AG04450 (cell line): ENCODE data around the gene ST8SIA6. TPM values are rescaled to one million over a fixed set of nuclear protein-coding genes. Genes with fewer than 3 reads are reported as not detected.

Source experiments
- CTCF ChIA-PET: fragments of 300-600, 350-600 bp; formaldehyde crosslinking; extraction: SDS; loops from one replicate; lab custom pipeline; 2022; ENCODE audit warnings: antibody characterized with exemption, inconsistent platforms; lab: Charles Lee
- POLR2A ChIA-PET: fragments of 350-600 bp; formaldehyde crosslinking; extraction: SDS; loops from one replicate; lab custom pipeline; 2021; ENCODE audit warnings: antibody characterized with exemption, inconsistent platforms; lab: Yijun Ruan, JAX
- DNase-seq: peaks from one replicate; pipeline ENCODE4 v3.0.0-alpha.2; 2011; ENCODE audit warnings: low read depth, low spot score
- H3K27ac ChIP-seq: one replicate; pipeline ENCODE4 v1.5.1; 2012; ENCODE audit warnings: low read depth, low read length, control low read depth
- H3K27me3 ChIP-seq: one replicate; pipeline ENCODE4 v1.6.0; 2012; ENCODE audit warnings: low read length; ENCODE audit not compliant: control insufficient read depth, insufficient read depth
- H3K4me3 ChIP-seq: 2 replicates; pipeline ENCODE4 v1.5.1; 2011; ENCODE audit warnings: mild to moderate bottlenecking, low read depth, low read length, control low read depth
- H3K9me3 ChIP-seq: 2 replicates; pipeline ENCODE4 v1.5.1; 2012; ENCODE audit warnings: low read length; ENCODE audit not compliant: control insufficient read depth, insufficient read depth
- CTCF ChIP-seq: IDR thresholded peaks from 2 replicates; pipeline ENCODE4 v1.5.1; 2011; ENCODE audit warnings: low read depth, low read length, control low read depth, inconsistent platforms
- polyA plus RNA-seq: library from polyadenylated mRNA; depleted of rRNA; stranded (reverse); fragments of >200 nt; gene quantifications from 2 replicates; pipeline ENCODE4 v1.2.3, GENCODE V29; 2011

The ST8SIA6 gene
- polyA plus RNA-seq, 1 experiment, result not detected

DNA sequence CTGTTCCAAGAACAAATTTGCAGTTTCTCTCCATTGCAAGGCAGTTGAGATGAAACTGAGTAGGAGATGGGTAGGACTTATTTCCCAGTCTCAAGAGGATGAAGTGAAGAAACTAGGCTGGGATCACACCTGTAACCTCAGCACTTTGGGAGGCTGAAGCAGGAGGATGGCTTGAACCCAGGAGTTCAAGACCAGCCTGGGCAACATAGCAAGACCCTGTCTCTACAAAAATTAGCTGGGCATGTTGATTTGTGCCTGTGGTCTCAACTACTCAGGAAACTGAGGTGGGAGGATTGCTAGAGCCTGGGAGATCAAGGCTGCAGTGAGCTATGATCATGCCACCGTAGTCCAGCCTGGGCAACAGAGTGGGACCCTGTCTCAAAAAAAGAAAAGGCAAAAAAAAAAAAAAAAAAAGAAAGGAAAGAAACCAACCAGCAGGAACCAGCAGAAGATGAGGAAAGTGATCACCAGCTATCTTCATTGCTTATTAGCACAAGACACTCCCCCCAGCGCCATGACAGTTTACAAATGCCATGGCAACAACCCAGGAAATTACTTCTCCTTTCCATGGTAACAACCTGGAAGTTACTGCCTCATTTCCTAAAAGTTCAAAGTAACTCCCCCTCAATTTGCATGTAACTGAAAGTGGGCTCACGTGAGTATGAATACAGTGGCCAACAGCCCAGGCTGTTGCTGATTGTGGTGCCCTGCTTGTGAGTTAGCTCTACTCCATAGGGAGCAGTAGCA, 18.3 kb upstream of the ST8SIA6 start:
- Histone ChIP-seq H3K27ac (no peak overlapping the region), H3K4me3 (no peak overlapping the region), H3K9me3 (peaks cover 4% of the 10 kb centered on the region; the same call in 1 of the 2 replicates), H3K27me3 (no peaks in the 10 kb centered on the region)
- no peak for DNase-seq
- TF ChIP-seq CTCF, result no peak
- CTCF ChIA-PET, result interaction anchor here (0.6 kb wide), 3 partner anchors 19 to 467 kb away, joined by 5 to 6 read pairs (median 5); no protein-coding TSS in a partner anchor
- POLR2A ChIA-PET, result no interaction called here

DNA sequence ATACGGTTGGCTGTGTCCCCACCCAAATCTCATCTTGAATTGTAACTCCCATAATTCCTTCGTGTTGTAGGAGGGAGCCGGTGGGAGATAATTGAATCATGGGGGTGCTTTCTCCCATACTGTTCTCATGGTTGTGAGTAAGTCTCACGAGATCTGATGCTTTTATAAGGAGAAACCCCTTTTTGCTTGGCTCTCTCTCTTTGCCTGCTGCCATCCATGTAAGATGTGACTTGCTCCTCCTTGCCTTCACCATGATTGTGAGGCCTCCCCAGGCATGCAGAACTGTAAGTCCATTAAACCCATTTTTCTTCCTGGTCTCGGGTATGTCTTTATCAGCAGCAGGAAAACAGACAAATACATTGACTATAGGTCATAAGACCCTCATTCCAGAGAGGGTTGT, 15.9 kb upstream of the ST8SIA6 start:
- Histone ChIP-seq H3K4me3 (no peak overlapping the region), H3K27me3 (no peaks in the 10 kb centered on the region), H3K27ac (no peak overlapping the region), H3K9me3 (peaks cover 4% of the 10 kb centered on the region; the same call in 1 of the 2 replicates)
- no peak for TF ChIP-seq CTCF
- CTCF ChIA-PET, result no interaction called here
- no peak for DNase-seq
- POLR2A ChIA-PET, result no interaction called here

DNA sequence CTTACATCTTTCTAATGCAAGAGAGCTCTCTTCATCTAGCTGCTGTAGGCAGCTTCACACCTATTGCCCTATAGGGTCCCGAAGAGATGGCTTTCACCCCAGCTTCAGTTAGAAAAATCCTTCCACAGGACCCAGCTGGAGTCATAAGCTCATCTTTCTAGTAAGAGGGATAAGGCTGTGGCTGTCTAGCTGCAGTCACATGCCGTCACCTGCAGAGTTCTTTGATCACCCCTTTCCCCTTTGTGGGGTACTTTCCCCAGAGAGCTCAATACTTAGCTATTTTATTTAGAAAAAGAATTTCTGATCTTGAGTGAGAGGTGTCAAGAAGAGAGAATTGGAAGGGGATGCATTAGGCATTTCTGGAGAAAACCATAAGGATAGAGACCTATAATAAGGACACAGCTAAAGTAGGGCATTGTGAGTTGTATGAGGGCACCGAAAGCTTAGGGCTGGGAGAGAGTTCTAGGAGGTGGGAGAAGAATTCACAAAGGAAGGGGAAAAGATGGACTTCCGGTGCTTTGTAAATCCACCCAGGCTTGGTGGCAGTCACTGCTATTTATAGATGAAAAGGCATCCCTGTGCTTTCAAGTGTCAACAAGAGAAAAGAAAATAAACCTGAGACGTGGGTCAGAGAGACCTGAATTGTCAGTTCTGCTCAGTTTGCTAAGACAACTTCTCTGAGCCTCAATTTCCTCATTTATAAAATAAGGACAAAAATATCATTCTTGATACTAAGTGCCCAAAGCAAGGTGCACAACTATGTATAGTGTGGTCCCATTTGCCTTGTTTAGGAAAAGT, 11.1 kb upstream of the ST8SIA6 start:
- no peaks in the 10 kb centered on the region for H3K27me3 ChIP-seq
- CTCF ChIA-PET, result interaction anchor here (1.0 kb wide), 1 partner anchor 8 kb away, joined by 4 read pairs; no protein-coding TSS in a partner anchor
- no peak overlapping the region for H3K27ac ChIP-seq
- H3K4me3 ChIP-seq, result no peak overlapping the region
- no peak for DNase-seq
- TF ChIP-seq CTCF, result no peak
- POLR2A ChIA-PET, result no interaction called here
- H3K9me3 ChIP-seq, result peaks cover 4% of the 10 kb centered on the region

- Histone ChIP-seq H3K4me3 (no peak overlapping the region), H3K27me3 (no peaks in the 10 kb centered on the region), H3K9me3 (no peaks in the 10 kb centered on the region; the same call in 1 of the 2 replicates), H3K27ac (no peak overlapping the region)
- POLR2A ChIA-PET, result no interaction called here
- no peak for TF ChIP-seq CTCF
- DNase-seq, result no peak
- CTCF ChIA-PET, result no interaction called here
These were observed 10.2 kb upstream of the ST8SIA6 start for GRCh38 chr10:17464545-17464944.

DNA sequence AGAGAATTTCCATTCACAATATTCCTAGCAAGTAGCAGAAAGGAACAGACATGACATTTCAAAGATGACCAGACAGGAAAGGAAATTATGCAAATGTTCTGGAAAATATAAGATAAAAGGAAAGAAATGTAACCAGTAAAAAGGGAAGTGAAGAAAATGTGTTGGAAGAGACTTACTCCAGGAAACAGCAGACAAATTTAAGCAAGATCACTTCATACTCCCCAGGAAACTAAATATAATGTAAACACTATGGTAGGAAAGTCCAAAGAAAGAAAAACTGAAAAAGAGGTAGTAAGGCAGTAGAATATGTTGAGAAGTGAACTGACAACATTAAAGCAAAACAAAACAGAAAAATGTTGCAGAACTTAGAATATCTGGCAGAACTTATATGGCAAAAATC, 6.4 kb upstream of the ST8SIA6 start:
- H3K27me3 ChIP-seq, result no peaks in the 10 kb centered on the region
- H3K9me3 ChIP-seq, result no peaks in the 10 kb centered on the region; the same call in 1 of the 2 replicates
- H3K4me3 ChIP-seq, result no peak overlapping the region
- ChIA-PET POLR2A (no interaction called here), CTCF (no interaction called here)
- DNase-seq, result no peak
- no peak for TF ChIP-seq CTCF
- no peak overlapping the region for H3K27ac ChIP-seq
